GM18870 (cell line): ENCODE results near the gene PACRGL.

Experiments used
- ATAC-seq: cut with Tn5 transposase; IDR thresholded peaks from one replicate; pipeline ENCODE4 v1.9.1; 2021; ENCODE audit warnings: moderate library complexity; ENCODE audit not compliant: unreplicated experiment

PACRGL gene

GRCh38 chr4:20700007-20700761, at the start of gene PACRGL:
PACRGL (plus strand) TSS chr4:20700458; CDS start chr4:20704482, 4,024 bp downstream.
- peak; percentile 98 for ATAC-seq

GRCh38 chr4:20652226-20652885, 47.9 kb upstream of the PACRGL start:
- no peak for ATAC-seq

- no peak for ATAC-seq
Observed at GRCh38 chr4:20658456-20658855, 41.8 kb upstream of the PACRGL start.

- ATAC-seq, result no peak
Observed at GRCh38 chr4:20662851-20663250, 37.4 kb upstream of the PACRGL start.

- ATAC-seq, result no peak
Observed at GRCh38 chr4:20666012-20666860, 34.0 kb upstream of the PACRGL start.

GRCh38 chr4:20672262-20672661, 28.0 kb upstream of the PACRGL start:
- no peak for ATAC-seq

GRCh38 chr4:20675786-20676185, 24.5 kb upstream of the PACRGL start:
- ATAC-seq, result no peak

- ATAC-seq, result no peak
Observed at GRCh38 chr4:20676501-20677197, 23.6 kb upstream of the PACRGL start.

- ATAC-seq, result no peak
Observed at GRCh38 chr4:20678400-20678799, 21.9 kb upstream of the PACRGL start.

GRCh38 chr4:20679951-20680350, 20.3 kb upstream of the PACRGL start:
- ATAC-seq, result no peak

GRCh38 chr4:20680736-20681135, 19.5 kb upstream of the PACRGL start:
- no peak for ATAC-seq

GRCh38 chr4:20681271-20681670, 19.0 kb upstream of the PACRGL start:
- ATAC-seq, result no peak

- no peak for ATAC-seq
Observed at GRCh38 chr4:20682853-20683252, 17.4 kb upstream of the PACRGL start.

- no peak for ATAC-seq
Observed at GRCh38 chr4:20683766-20684165, 16.5 kb upstream of the PACRGL start.

- no peak for ATAC-seq
Observed at GRCh38 chr4:20684852-20685763, 15.2 kb upstream of the PACRGL start.

GRCh38 chr4:20687864-20688263, 12.4 kb upstream of the PACRGL start:
- no peak for ATAC-seq

- no peak for ATAC-seq
Observed at GRCh38 chr4:20696815-20697214, 3.4 kb upstream of the PACRGL start.

GRCh38 chr4:20698382-20698781, 1.9 kb upstream of the PACRGL start:
- ATAC-seq, result no peak

GRCh38 chr4:20698820-20699219, 1.4 kb upstream of the PACRGL start:
- no peak for ATAC-seq

- no peak for ATAC-seq
Observed at GRCh38 chr4:20711335-20711734, 11.1 kb downstream of the PACRGL start.
